Measurements from ENCODE around the gene ADGRV1.
"Not testable (repeated sequence)": the region's sequence is repeated elsewhere in the genome, so short reads cannot be mapped to it uniquely, and the experiment has no call there.

Gene ADGRV1

GRCh38 chr5:90657788-90658187 is 99.2 kb downstream of the ADGRV1 start:
- DNase-seq: no peak

GRCh38 chr5:90658620-90659019 is 100.0 kb downstream of the ADGRV1 start:
- DNase-seq: no peak

DNA sequence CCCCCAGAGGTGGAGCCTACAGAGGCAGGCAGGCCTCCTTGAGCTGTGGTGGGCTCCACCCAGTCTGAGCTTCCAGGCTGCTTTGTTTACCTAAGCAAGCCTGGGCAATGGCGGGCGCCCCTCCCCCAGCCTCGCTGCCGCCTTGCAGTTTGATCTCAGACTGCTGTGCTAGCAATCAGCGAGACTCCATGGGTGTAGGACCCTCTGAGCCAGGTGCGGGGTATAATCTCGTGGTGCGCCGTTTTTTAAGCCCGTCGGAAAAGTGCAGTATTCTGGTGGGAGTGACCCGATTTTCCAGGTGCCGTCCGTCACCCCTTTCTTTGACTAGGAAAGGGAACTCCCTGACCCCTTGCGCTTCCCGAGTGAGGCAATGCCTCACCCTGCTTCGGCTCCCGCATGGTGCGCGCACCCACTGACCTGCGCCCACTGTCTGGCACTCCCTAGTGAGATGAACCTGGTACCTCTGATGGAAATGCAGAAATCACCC is 109.5 kb downstream of the ADGRV1 start:
- DNase-seq: not testable (repeated sequence)

- no peak for DNase-seq
Measured at GRCh38 chr5:90675222-90675621, 116.6 kb downstream of the ADGRV1 start.

DNA sequence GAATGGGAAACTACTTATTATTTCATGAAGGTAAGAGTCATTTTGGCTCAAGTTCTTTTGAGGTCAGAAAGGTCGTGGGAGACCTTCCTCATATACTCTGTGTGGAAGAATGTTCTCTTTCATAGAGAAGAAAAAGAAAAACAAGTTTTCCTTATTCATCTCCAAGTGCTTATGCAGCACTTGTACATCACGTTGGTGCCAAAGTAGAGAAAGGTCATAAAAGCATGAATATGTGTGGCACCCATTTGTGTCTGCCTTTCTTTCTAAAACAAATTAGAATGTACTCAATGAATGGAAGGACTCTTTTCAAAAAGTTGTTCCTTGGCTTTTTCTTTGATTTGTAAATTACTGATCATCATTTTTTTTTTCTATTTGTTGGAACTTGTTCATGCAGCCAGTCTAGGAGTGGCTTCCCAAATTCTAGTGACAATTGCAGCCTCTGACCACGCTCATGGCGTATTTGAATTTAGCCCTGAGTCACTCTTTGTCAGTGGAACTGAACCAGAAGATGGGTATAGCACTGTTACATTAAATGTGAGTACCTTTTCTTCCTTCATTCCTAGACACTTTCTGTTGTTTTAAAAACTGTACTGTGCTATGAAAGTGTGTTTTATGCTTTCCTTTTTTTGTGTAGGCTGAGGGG is 122.4 kb downstream of the ADGRV1 start:
- DNase-seq: no peak

DNA sequence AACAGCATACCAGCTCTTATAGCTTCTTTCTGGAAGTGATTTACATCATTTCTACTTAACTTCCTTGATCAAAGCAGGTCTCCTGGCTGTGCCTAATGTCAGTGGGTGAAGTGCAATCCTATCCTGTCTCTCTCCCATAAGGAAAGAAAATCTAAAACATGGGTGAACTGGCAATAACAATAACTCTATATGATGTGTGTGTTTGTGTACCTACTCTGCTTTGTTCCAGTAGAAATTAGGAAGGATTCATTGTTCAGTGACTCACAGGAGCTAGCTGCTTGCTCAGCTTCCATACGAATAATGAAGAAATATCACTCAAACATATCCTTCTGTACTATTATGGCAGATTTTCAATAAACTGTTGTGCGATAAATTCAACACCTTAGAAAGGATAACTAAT is 123.7 kb downstream of the ADGRV1 start:
- no peak for DNase-seq

DNA sequence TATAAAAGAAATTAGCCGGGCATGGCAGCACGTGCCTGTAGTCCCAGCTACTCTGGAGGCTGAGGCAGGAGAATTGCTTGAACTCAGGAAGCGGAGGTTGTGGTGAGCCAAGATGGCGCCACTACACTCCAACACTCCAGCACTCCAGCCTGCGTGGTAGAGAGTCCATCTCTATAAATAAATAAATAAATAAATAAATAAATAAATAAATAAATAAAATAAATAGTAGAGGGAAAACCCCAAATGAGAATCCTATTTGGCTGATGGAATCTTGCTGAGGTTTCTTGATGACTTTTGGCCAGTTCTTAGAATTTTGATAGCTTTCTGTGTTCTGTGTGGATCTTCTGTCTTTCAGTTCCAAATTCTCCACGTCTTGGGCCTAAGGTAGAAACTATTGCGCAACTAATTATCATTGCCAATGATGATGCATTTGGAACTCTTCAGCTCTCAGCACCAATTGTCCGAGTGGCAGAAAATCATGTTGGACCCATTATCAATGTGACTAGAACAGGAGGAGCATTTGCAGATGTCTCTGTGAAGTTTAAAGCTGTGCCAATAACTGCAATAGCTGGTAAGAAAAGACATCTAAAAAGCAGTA is 126.9 kb downstream of the ADGRV1 start:
- DNase-seq: no peak

DNA sequence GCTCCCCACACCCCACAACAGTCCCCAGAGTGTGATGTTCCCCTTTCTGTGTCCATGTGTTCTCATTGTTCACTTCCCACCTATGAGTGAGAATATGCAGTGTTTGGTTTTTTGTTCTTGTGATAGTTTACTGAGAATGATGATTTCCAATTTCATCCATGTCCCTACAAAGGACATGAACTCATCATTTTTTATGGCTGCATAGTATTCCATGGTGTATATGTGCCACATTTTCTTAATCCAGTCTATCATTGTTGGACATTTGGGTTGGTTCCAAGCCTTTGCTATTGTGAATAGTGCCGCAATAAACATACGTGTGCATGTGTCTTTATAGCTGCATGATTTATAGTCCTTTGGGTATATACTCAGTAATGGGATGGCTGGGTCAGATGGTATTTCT is 127.8 kb downstream of the ADGRV1 start:
- not testable (repeated sequence) for DNase-seq

- not testable (repeated sequence) for DNase-seq
Measured at GRCh38 chr5:90687458-90687857, 128.9 kb downstream of the ADGRV1 start.

GRCh38 chr5:90689064-90689463 is 130.5 kb downstream of the ADGRV1 start:
- no peak for DNase-seq

- no peak for DNase-seq
Measured at GRCh38 chr5:90690307-90690706, 131.7 kb downstream of the ADGRV1 start.

GRCh38 chr5:90691533-90691932 is 132.9 kb downstream of the ADGRV1 start:
- no peak for DNase-seq

DNA sequence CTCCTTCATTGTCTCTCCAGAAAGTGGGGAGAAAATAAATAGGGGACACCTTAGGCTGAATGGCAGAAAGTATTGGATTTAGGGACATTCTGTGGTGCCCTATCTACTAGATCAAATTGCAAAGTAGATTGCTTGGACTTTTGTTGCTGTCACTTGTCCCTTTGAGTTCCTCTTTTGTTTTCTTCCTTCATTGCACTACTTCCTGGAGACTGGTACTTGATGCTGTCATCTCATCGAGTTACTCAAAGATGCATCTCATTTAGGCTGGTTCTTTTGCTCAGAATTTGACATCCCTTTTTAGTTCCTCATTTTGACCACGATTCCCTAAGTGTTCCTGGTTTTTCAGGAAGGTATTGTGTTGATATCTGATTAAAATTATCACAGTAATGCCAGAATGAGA is 137.6 kb downstream of the ADGRV1 start:
- no peak for DNase-seq

DNA sequence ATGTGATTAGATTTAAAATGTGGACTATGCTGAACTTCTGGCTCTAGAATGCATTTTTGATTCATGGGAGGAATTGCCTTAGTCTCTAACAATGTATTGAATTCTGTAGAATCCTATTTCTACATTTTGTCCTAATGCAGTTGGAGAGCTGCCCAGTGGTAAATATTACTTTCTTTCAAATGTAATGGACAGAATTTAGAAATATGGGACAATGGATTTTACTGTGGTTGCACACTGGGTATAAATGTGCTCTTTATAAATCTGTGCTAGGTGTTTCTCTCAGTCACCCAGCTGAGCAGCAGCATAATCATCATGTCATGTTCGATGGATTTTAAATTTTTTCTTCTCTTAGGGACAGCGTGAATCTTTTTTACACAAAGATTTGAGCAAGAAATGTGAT is 141.7 kb downstream of the ADGRV1 start:
- DNase-seq: peak in 1 of 2 experiments; percentile 25

- DNase-seq: no peak
Measured at GRCh38 chr5:90703932-90704331, 145.3 kb downstream of the ADGRV1 start.

- no peak for DNase-seq
Measured at GRCh38 chr5:90707698-90708097, 149.1 kb downstream of the ADGRV1 start.

GRCh38 chr5:90709323-90710155 is 150.9 kb downstream of the ADGRV1 start:
- no peak for DNase-seq

- DNase-seq: no peak
Measured at GRCh38 chr5:90718387-90718786, 159.8 kb downstream of the ADGRV1 start.

- no peak for DNase-seq
Measured at GRCh38 chr5:90739567-90739966, 181.0 kb downstream of the ADGRV1 start.

GRCh38 chr5:90740244-90740799 is 181.7 kb downstream of the ADGRV1 start:
- no peak for DNase-seq

DNA sequence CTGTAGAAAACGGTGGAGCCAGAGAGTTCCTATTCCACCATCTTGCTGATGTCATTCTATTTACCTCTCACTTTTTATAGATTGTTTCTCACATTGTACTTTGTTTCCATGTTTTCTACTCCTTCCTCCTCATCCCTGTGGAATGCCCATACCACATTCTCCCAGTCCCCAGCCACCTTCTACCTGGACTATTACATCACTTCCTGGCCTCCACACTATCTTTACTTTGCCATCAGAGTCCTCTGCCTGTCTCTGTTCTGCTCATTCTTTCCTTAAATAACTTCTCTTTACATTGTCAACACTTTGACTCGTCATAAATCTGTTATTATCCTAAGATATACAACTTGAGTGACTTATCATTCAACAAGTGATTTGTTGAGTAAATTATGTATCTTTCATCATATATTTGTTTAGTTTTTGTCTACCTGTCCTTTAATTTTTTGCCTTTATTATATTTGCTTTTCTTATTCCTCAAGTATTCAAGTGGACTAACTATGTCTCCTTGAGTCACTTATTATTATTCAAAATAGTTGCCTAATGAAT is 182.5 kb downstream of the ADGRV1 start:
- no peak for DNase-seq

- no peak for DNase-seq
Measured at GRCh38 chr5:90746119-90746518, 187.5 kb downstream of the ADGRV1 start.

DNA sequence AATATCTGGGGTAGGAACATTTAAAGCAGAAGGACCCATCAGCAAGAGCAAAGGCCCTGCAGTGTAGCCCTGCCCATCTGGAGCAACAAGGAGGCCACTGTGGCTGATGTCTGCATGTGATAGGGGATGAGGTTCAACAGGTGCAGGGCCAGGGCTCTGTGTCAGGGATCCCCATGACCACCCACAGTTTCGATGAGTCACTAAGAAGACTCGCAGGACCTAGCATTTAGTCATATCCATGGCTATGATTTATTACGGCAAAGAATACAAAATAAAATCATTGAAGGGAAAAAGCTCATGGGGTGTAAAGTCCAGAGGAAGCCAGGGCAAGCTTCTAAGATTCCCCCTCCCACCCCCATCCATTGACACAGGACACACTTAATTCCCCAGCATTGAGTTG is 188.6 kb downstream of the ADGRV1 start:
- DNase-seq: no peak
